ENCODE results near the gene BLOC1S3. TPM values are rescaled to one million over a fixed set of nuclear protein-coding genes. Genes with fewer than 3 reads are reported as not detected.

Gene BLOC1S3
- total and polyA plus RNA-seq, 2 of the 13 experiments (the other 11 are each of a cell fraction or from before 2014, with no cell fraction given) = 4.3 to 4.8 TPM

GRCh38 chr19:45171211-45171623 is 7.4 kb upstream of the BLOC1S3 start (continued):
- TF ChIP-seq HNRNPUL1 (IDR thresholded peaks at IDR 0.05; ENCODE audit: low read depth, low read length) (no peak), ZNF337 (CRISPR knock-in tag; IDR thresholded peaks at IDR 0.05; ENCODE audit: borderline replicate concordance, low read depth) (no peak), JUND (CRISPR knock-in tag; IDR thresholded peaks at IDR 0.05) (no peak), ZBTB10 (CRISPR knock-in tag; IDR thresholded peaks at IDR 0.05; ENCODE audit: borderline replicate concordance) (peak; percentile 65; the same call in 1 of the 2 replicates), SOX6 (IDR thresholded peaks at IDR 0.05) (no peak), SOX6 (CRISPR knock-in tag; IDR thresholded peaks at IDR 0.05) (peak; percentile 90), ELF4 (CRISPR knock-in tag; IDR thresholded peaks at IDR 0.05; ENCODE audit: borderline replicate concordance) (no peak), PREB (CRISPR knock-in tag; IDR thresholded peaks at IDR 0.05) (no peak), SRF (IDR thresholded peaks at IDR 0.05; ENCODE audit: low read depth, low read length) (no peak), STAG1 (CRISPR knock-in tag; IDR thresholded peaks at IDR 0.05) (no peak), TERF1 (CRISPR knock-in tag; IDR thresholded peaks at IDR 0.05) (no peak), RXRA (CRISPR knock-in tag; IDR thresholded peaks at IDR 0.05) (no peak; the same call in 1 of the 2 replicates), ZKSCAN5 (CRISPR knock-in tag; IDR thresholded peaks at IDR 0.05) (no peak), AHR (CRISPR knock-in tag; IDR thresholded peaks at IDR 0.05) (no peak)

Data from HepG2 (cell line).